ENCODE measurements around the gene IQCE. TPM values are rescaled to one million over a fixed set of nuclear protein-coding genes. Genes with fewer than 3 reads are reported as not detected.

The IQCE gene
- total RNA-seq, 1 experiment from 2014 or later, result 22.3 TPM

DNA sequence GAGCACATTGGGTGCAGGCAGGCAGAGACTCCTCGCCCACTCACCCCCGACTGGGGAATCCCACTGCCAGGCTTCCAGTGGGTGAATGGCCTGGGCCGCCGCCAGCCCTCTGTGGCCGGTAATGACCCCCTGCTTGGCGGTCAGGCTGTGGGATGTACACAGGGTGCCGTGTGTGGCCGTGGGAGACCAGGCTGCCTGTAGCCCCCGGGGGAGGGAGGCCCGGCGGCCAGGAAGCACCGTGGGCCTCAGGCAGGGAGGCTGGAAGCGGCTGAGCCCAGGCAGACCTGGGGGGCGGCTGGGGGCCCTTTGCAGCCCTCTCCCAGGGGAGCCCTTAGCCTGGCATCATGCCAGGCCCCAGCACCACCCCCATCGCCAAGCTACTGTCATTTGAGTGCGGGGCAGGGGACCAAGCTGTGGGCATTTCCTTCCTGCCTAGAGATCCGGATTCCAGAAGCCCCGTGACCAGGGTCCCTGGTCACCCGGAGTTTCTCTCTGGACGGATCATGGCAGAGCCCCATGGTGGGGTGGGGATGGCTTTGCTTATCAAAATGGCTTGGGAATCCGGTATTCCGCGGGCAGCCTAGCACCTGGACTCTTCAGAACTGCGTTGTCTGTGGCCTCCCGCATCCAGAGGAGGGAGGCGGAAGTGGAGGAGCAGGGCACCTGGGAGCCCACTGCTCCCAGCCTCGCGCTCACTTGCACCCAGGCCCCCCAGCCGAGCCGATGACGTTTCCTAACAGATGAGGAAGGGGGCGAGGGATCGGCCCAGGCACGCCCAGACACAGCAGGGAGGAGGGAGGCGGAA lies 74.2 kb downstream of the IQCE start:
- DNase-seq (ENCODE audit: low read depth, low spot score), result peak; percentile 87
- in situ Hi-C loops (cut with HindIII; ENCODE audit: low pct_unique_long_range_greater_than_20kb, low sequenced_read_pairs), result no loop called here

DNA sequence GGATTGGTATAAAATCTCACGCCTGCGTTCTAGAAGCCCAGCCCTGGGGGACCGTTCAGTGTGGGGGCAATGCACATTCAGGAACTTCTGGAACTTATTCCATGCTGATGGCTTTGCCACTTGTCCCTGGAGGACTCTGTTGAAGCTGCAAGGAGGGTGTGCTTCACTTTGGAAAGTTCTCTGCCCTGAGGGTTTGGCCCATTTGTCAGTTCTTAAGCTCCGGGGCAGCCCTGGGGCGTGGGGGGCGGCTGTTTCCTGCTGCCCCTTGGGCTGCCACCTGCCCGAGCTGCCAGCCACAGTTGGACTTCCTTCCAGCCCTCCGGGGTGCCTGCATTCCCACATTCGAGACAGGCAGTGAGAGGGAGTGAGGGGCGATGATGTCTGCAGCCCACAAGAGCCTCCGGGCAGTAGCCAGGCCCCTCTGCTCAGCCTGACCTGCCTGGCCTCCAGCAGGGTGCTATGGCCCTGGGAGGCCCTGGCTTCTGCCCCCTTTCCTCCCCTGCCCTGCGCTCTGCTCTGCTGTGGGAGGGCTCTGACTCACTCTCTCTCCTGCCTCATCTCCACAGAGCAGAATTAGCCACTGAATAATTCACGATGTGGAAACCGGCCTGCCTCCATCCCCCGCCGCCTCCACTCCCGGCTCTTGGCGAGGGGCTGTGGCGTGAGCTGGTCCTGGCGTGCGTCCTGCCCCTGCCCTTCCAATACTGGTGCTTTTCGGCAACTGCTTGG lies 74.9 kb downstream of the IQCE start:
- in situ Hi-C loops (cut with HindIII; ENCODE audit: low pct_unique_long_range_greater_than_20kb, low sequenced_read_pairs), result no loop called here
- peak; percentile 50 for DNase-seq (ENCODE audit: low read depth, low spot score)

DNA sequence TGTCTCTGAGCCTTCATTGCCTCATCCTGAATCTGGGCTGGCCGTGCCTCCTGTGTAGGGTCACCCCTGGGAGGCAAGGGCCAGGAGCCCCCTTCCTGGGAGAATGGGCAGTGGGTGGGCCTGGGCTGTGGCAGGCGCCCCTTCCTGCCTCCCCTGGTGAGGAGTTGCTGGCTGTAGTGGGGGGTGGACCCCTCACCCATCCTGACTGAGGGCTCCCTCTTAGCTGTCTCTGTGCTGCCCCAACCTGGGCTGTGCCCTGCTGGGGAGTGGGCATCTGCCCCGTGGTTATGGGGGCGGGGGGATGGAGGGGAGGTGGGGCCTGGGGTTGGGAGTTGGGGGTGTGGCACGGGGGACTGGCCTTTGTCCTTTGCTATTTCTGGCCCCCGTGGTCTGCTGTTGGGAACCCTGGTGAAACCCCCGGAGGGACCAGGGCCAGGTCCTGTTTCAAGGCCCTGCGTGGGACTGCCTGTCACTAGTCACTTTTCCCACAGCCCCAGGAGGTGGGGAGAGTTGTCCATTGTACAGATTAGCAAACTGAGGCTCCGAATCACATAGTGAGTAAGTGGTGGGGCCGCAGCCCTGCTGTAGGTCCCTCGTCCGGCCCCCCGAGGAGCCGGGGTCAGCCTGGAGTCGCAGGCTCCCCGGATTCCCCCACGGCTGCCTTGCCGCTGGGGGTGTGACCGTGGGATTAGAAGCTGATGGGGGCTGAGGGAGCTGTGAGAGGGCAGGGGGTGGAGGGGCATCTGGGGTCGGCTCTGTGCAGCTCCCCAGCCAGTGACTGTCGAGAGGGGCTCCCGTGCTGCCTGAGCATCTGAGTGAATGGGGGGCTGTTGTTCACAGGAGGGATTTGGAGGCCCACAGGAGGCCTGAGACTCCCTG lies 75.7 kb downstream of the IQCE start:
- in situ Hi-C loops (cut with HindIII; ENCODE audit: low pct_unique_long_range_greater_than_20kb, low sequenced_read_pairs), result no loop called here

DNA sequence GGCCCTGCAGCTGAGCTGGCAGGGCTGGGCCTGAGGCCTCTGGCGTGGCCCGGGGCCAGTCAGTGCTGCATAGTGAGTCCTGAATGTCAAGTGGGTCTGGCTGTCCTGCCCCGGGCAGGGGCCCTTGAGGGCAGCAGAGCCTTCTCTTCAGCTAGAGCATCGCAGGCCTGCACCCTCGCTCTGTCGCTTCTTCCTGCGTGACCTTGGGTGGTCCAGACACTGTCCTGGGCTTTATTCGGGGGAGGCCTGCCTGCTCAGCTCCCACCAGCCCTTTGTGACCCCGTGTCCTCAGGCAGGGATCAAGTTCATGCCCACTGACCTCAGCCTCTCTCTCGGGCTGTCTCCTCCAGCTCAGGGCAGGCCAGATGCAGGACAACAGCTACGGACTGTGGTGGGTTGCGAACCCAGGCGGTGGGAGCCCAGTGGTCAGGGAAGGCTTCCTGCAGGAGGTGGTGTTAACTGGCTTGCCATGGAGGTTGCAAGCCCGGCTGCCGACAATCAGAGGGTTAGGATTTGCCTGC lies 76.4 kb downstream of the IQCE start:
- DNase-seq (ENCODE audit: low read depth, low spot score), result peak; percentile 28
- in situ Hi-C loops (cut with HindIII; ENCODE audit: low pct_unique_long_range_greater_than_20kb, low sequenced_read_pairs), result no loop called here

More for the DNA sequence above, 75.7 kb downstream of the IQCE start:
- DNase-seq (ENCODE audit: low read depth, low spot score), result peak; percentile 54

DNA sequence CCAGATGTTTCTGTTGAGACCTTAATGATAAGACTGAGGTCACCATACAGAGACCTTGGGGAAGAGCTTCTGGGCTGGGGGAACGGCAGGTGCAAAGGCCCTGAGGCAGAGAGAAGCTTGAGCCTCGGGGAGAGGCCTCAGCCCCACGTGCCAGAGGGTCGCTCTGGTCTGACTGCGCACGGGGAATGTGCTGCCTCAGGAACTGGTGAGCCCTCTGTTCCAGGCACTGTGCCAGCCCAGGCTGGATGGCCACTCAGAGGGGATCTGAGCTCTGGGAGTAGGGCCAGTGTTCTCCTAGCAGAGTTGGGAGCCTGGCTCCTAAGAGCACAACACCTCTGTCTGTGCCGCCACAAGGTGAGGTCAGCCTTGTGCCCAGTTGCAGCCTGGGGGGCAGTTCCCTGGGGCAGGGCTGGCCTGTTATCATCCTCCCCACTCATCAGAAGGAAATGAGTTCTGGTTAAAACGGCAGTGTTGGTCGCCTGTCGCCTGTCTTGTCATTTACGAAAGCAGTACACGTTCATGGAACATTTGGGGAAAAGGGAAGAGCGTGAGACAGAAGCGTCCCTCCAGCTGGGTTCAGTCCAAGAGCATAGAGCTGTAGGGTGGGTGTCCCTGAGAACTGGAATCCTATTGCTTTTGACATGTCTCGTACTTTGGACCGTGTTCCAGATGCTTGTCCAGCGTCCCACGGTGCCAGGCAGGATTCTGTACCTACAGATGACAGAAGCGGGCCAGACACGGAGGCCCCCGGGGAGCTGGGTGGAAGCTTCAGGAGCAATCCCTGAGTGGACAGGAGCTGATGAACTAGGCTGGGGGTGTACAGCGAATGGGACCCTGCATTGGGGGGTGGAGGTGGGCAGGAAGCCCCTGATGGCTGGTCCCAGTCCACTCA lies 77.3 kb downstream of the IQCE start:
- peak; percentile 59 for DNase-seq (ENCODE audit: low read depth, low spot score)
- in situ Hi-C loops (cut with HindIII; ENCODE audit: low pct_unique_long_range_greater_than_20kb, low sequenced_read_pairs), result no loop called here

DNA sequence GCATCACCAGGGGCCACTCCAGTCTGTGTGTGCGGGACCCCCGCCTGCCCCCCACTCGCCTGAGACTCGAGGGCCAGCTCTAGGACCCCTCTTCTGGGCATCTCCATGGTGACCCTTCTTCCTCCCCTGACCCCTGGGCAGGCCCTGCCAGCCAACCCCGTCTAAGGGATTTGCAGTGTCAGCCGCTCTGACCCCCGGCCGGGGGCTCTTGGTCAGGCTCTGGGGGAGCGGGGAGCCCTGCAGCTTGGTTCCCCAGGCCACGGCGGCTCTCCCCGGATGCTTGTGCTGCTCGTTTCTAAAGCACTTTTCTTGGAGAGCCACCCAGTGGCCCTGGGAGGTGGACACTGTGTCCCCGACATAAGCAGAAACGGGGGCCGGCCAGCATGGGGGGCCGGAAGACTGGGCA lies 78.3 kb downstream of the IQCE start:
- in situ Hi-C loops (cut with HindIII; ENCODE audit: low pct_unique_long_range_greater_than_20kb, low sequenced_read_pairs), result no loop called here
- no peak for DNase-seq (ENCODE audit: low read depth, low spot score)

DNA sequence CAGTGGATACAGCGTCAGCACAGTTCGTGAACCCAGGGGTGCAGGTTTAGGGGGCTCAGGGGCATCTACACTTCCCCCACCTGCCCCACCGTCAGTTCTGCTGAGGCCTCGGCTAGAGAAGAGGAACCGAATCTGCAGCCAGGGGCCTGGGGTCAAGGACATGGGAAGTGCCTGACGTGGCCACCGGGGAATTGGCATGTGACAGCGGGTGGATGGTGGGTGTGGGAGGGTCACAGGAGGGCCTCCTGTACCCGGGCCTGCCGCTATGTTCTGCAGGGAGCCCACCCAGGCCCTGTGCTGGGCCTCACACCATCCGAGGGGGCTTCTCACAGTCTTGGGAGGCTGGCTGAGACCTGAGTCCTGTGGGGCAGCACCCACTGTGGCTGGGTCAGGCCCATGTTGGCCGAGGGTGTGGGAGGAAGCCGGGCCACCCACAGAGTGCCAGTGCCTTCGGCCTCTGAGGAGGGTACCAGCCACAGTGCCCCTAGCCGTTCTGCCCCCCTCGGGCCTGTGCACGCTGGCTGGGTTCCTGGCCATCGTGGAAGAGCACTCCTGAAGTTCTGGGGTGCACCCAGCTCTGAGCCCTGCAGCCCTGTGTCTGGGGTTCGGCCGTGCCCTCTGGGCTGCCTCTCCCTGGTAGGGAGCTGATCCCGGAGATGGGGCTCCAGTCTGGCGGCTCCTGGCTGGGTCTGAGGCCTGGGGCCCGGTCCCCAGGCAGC lies 78.9 kb downstream of the IQCE start:
- peak; percentile 52 for DNase-seq (ENCODE audit: low read depth, low spot score)
- in situ Hi-C loops (cut with HindIII; ENCODE audit: low pct_unique_long_range_greater_than_20kb, low sequenced_read_pairs), result no loop called here

DNA sequence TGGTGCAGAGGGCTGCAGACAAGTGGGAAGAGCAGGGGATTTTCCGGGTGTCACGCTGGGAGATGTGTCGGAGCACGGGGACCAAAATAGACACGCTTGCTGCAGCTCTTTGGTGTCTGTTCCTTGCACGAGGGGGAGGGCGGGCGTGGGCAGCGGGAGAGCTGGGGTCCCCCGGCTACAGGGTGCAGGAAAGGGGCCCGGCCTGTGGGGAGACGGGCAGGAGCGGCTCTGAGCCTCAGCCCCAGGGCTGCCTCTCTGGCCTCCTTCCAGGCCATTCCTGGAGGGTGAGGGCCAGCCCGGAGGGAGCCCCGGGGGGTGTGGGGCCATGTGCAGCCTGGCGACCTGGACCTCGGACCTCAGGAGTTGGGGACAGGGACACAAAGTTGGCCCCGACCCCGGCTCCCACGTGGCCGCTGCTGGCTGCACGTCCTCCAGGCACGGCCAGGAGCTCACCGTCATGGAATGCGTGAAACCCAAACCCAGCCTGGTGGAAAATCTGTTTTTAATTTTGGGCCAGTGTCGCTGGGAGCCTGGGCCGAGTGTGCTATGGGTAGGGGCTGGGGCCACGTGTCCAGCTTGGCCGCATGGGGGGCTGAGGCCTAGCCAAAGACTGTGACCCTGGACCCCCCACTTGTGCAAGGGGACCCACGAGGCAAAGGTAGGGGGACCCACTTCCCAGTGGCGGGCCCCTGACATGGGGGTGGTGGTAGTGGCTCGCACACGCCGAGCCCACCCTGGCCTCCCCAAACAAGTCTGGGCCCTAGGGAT lies 79.6 kb downstream of the IQCE start:
- DNase-seq (ENCODE audit: low read depth, low spot score), result peak; percentile 25
- in situ Hi-C loops (cut with HindIII; ENCODE audit: low pct_unique_long_range_greater_than_20kb, low sequenced_read_pairs), result no loop called here

DNA sequence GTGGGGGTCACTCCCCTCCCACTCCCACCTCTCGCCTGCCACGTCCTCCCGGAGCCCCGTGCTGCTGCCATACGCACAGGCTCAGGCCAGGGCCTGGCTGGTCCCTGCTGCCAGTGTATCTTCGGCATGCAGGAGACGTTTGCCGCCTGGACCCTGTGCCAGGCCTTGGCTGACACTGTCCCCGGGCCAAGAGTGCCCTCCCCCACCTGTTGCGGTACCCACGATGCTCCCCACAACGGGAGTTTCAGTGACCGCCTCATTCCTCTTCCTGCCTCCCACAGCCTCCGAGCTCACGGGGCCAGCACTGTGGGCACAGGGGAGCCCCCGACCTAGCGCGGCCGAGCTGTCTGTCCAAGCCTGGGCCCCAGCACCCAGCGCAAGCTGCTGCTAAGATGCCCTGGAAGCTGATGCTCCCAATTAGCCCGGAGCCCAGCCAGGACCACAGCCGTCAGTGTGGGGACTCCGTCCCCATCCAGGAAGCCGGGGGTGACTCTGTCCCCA lies 80.5 kb downstream of the IQCE start:
- DNase-seq (ENCODE audit: low read depth, low spot score), result peak; percentile 15
- in situ Hi-C loops (cut with HindIII; ENCODE audit: low pct_unique_long_range_greater_than_20kb, low sequenced_read_pairs), result no loop called here

DNA sequence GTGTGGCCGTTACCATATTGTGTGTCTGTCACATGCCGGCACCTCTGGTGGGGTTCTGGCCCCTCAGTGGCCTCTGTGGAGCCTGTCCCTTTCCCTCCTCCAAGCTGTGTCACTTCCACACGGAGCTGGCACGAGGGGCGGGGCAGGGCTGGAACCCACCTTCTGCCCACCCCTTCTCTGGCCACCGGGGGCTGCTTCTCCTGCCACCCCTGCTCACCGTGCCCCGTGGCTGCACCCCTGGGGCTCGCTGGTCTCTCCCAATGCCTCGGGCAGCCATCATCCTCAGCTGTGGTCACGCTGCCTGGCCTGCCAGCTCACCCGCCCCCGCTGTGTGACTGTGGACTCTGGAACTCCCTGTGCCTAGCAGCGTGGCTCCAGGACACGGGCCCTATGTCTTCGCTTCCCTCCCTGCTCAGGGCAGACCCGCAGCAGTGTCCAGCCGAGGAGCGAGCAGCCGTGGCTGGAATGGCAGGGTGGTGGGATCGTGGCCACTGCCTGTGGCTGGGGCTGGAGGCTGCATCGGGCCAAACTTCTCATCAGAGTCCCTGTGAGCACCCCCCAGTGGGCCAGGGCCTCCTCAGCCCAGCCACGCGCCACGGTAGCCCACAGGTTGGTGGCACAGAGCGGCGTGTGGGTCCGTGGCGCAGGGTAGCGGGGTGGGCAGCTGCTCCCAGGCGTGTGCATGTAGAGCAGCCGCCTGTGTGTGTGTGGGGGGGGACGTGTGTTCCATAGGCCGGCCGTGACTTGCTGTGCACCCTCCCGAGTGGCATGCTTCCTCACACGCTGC lies 81.1 kb downstream of the IQCE start:
- in situ Hi-C loops (cut with HindIII; ENCODE audit: low pct_unique_long_range_greater_than_20kb, low sequenced_read_pairs), result no loop called here
- peak; percentile 17 for DNase-seq (ENCODE audit: low read depth, low spot score)

DNA sequence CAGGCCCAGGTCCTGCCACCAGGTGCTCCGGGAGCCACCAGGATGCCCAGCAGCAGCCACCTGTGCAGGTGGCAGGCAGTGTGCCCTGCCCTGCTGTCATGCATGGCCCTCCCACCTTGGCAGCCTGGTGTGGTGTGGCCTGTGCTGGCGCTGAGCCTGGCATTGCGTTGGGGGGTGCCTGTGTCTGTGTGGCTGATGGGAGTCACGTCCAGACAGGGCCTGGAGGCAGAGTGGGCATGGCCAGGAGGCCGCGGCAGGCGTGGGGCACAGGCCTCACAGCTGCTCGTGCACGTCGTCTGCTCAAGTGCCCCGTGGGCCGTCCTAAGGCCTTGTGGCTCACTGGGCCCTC lies 81.7 kb downstream of the IQCE start:
- in situ Hi-C loops (cut with HindIII; ENCODE audit: low pct_unique_long_range_greater_than_20kb, low sequenced_read_pairs), result no loop called here

DNA sequence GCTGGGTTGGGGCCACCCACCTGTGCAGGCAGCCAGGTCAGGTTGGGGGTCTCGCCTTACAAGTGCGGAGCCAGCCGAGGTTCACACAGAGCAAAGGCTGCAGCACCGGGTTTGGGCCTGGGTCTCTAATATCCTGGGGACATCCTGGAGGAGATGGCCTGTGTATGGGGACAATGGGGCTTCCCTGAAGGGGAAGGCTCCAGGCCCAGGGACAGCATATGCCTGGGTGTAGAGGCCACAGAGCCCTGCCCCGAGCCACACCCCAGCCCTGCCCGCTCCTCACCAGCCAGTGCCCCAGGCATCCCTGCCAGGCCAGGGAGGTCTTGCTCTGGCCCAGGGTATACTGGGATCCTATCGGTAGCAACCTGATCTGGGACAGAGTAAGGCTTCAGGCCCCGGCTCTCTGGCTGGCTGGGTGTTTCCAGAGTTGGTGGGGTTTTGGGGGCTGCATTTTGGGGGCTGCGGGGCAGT lies 82.1 kb downstream of the IQCE start:
- peak; percentile 24 for DNase-seq (ENCODE audit: low read depth, low spot score)
- in situ Hi-C loops (cut with HindIII; ENCODE audit: low pct_unique_long_range_greater_than_20kb, low sequenced_read_pairs), result no loop called here

More for the DNA sequence above, 81.7 kb downstream of the IQCE start:
- DNase-seq (ENCODE audit: low read depth, low spot score), result peak; percentile 28

DNA sequence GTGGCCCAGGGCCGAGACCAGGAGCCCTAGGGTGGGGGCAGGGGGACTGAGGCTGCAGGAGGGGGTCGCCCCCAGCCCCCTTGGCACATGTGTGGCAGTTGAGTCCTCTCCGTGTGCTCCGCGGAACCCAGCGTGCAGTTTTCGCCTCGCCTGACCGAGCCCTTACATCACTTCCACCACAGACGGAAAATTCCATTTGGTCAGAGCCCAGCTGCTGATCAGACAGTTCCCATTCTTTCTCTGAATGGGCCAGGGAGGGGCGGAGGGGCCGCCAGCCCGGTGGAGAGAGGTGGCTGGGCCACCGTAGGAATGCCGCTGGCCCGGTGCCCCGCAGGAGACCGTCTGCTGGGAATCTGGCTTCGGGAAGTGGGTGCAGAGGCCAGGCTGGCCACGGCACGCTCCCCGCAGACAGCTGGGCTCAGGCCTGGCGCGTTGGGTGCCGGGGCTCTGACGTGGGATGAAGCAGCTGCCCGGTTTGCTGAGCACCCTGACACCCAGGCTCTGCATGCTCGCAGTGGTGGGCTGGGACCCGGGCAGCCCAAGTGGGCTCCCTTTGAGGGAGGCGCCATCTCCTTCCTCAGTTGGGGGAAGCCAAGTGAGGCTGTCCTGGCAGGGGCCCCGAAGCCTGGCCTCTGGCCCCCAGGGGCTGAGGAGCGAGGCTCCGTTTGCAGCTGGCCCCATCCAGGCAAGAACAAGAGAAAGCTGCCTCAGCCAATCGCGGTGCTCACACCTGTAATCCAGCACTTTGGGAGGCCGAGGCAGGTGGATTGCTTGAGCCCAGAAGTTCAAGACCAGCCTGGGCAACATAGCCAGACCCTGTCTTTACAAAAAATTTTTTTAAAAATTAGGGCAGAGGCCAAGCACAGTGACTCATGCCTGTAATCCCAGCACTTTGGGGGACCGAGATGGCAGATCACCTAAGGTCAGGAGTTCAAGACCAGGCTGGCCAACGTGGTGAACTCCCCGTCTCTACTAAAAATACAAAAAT lies 82.9 kb downstream of the IQCE start:
- peak; percentile 81 for DNase-seq (ENCODE audit: low read depth, low spot score)
- in situ Hi-C loops (cut with HindIII; ENCODE audit: low pct_unique_long_range_greater_than_20kb, low sequenced_read_pairs), result no loop called here

All from SK-MEL-5 (cell line).